ENCODE results near the gene SMARCB1. TPM values are rescaled to one million over a fixed set of nuclear protein-coding genes. Genes with fewer than 3 reads are reported as not detected.

Gene SMARCB1
- 35.2 and 38.0 TPM in 2 replicates for total RNA-seq

DNA sequence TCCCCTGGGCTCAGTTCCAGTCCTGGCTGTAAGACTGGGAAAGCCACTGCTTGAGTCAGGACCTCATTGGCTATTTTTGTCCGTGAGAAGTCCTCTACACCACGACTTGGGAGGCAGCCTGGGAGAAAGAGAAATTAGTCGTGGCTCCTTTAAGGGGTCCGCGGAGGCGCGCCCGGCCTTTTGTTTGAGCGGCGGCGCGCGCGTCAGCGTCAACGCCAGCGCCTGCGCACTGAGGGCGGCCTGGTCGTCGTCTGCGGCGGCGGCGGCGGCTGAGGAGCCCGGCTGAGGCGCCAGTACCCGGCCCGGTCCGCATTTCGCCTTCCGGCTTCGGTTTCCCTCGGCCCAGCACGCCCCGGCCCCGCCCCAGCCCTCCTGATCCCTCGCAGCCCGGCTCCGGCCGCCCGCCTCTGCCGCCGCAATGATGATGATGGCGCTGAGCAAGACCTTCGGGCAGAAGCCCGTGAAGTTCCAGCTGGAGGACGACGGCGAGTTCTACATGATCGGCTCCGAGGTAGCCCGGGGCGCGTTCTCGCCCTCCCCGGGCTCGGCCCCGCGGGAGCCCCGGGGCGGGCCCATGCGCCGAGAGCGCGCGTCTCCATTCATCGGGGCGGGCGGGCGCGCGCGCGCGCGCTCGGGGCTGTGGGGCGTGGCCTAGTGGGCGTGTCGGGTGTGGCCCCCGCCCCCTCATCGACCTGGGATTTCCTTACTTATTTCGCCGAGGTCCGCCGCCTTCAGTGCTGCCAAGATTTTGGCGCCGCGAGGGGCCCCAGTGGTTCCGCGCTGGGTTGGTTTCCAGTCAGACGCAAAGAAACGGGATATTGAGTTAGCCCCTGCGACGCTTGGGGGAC is at the start of gene SMARCB1:
Gene SMARCB1 (plus strand): TSS at position 215 of the 848 bp plus-strand sequence. CDS start 204 bp downstream, at position 419.
- DNase-seq (ENCODE audit: low read depth, low spot score): peak; percentile 60

GRCh38 chr22:23737696-23738095 is 49.1 kb upstream of the SMARCB1 start:
- no peak for DNase-seq (ENCODE audit: low read depth, low spot score)

GRCh38 chr22:23742505-23743264 is 44.1 kb upstream of the SMARCB1 start:
- no peak for DNase-seq (ENCODE audit: low read depth, low spot score)

GRCh38 chr22:23743303-23743705 is 43.5 kb upstream of the SMARCB1 start:
- no peak for DNase-seq (ENCODE audit: low read depth, low spot score)

GRCh38 chr22:23744001-23744400 is 42.8 kb upstream of the SMARCB1 start:
- DNase-seq (ENCODE audit: low read depth, low spot score): no peak

- DNase-seq (ENCODE audit: low read depth, low spot score): no peak
These were observed 42.3 kb upstream of the SMARCB1 start for GRCh38 chr22:23744485-23744884.

DNA sequence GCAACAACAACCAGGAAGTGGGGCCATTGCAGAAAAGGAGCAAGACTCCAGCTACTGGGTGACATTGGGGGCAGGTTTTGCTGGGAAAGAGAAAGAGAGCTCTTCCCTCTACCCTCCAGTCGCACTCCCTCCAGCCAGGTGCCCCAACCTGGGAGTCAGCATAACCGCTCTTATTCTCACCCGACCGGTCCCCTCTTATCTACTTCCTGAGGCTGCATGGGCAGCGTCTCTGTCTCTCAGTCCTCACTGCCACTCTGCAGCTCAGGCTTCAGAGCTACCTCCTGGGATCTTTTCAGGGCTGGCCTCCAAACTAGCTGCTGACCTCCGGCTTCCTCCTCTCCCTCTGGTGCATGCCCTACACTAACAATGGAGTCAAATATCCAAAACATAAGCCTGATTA is 41.0 kb upstream of the SMARCB1 start:
- DNase-seq (ENCODE audit: low read depth, low spot score): no peak

- no peak for DNase-seq (ENCODE audit: low read depth, low spot score)
These were observed 36.9 kb upstream of the SMARCB1 start for GRCh38 chr22:23749841-23750301.

DNA sequence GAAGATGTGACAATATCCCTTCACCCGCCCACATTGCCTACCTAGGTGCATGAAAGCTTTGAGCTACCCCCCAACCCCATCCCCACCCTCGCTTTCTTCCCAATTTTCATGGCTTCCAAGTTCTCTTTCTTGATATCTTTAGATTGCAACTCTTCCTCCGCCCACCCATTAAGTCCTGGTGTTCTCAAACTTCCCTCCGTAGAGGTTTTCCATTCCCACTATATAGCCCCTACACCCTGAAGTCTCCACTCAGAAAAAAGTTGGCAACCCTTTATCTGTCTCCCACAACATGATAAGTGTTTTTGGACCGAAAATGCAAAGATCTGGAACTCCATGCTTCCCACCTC is 36.4 kb upstream of the SMARCB1 start:
- DNase-seq (ENCODE audit: low read depth, low spot score): no peak

DNA sequence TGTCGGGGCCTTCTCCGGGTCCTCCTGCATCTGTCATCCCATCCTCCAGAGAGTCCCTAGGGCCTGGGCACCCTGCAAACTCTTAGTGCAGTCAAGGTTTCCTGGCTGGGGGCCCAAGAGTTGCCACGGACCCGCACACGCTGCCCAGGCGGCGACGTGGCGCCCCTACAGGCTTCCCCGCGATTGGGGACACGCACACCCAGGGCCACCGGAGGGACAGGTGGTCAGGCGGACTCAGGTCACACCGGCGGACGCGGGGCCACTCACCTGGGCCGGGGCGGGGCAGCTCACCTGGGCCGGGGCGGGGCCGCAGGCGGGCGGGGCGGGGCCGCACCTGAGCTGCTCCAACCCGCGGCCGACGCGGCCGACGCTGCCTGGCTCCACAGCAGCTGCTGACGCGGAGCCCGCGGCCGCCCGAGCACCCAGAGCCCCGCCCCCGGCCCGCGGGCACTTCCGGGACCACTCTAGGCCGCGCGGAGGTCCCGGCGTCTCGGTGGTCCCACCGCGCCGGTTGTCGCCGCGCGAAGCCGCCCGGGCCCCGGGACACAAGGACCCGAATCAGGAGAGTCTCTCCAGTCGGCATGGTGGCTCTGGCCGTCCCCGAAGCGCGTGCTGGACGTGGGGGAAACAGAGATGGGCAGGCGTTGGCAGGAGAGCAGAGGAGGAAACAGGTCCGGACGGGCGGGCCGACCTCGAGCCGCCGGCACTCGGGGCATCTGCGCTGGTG is 35.9 kb upstream of the SMARCB1 start, which contains the start of gene ZNF70:
Gene ZNF70 (minus strand): TSS at position 399 of the 727 bp plus-strand sequence. CDS start 5,972 bp downstream, outside the sequence.
- no peak for DNase-seq (ENCODE audit: low read depth, low spot score)

- no peak for DNase-seq (ENCODE audit: low read depth, low spot score)
These were observed 35.2 kb upstream of the SMARCB1 start for GRCh38 chr22:23751441-23751996.

DNA sequence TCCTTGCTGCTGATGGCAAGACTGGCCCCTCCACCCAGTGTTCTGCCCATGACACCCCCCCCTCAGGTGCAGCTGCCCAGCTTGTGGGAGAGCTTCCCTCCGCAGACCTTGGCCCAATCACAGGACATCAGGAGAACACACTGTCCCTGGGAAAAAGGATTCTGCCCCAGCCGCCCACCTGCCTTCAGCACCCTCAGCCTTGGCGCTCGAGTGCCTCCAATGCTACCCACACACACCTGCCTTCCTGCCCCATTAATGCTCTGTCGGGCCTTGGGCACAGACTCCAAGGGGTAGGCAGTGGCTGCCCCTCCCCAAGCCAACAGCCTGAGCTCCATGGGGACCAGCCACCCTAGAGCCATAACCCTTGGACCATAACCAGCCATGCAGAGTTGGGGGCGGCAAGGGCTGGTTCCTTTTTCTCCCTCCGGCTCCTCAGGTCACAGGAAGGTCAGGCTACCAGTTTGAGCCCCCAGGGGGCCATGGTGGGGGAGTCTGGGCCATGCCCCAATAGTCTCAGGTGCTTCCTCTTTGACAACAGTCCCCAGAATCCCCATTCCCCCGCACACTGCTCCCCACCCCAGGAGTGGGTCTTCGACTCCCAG is 34.6 kb upstream of the SMARCB1 start:
- no peak for DNase-seq (ENCODE audit: low read depth, low spot score)

DNA sequence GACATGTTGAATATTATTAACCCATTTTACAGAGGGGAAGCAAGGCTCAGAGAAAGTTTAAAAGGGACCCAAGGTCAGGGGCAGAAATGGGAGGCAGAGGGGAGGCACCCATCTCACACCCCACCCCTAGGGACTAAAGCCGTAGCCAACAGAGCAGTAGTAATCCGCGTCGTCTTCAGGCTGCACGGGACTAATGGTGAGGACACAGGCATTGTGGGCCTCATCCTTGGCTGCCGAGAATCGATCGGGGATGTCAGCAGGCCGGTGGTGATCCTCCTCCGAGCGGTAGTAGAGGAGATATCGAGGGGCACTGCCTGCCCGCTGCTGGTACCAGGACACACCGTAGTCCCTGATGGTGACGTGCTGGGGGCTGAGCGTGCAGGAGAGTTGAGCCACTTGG is 34.0 kb upstream of the SMARCB1 start:
- no peak for DNase-seq (ENCODE audit: low read depth, low spot score)

DNA sequence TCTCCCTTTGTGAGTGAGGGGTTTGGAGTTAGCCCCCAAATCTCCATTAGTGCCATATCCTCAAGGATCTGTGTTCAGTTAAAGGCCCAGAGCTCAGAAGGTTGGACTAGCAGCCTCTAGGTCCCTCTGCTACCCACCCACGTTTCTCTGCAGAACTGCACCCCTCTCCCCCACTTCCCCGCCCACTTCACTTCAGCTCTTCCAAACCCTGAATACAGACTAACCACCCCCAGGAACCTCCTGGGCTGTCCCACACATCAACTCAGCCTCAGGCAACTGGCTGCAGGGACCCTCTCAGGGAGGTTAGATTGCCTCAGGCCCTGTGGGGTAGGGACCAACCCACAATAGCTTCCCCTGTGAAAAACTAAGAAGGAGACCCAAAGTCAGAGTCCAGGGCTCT is 33.4 kb upstream of the SMARCB1 start:
- no peak for DNase-seq (ENCODE audit: low read depth, low spot score)

DNA sequence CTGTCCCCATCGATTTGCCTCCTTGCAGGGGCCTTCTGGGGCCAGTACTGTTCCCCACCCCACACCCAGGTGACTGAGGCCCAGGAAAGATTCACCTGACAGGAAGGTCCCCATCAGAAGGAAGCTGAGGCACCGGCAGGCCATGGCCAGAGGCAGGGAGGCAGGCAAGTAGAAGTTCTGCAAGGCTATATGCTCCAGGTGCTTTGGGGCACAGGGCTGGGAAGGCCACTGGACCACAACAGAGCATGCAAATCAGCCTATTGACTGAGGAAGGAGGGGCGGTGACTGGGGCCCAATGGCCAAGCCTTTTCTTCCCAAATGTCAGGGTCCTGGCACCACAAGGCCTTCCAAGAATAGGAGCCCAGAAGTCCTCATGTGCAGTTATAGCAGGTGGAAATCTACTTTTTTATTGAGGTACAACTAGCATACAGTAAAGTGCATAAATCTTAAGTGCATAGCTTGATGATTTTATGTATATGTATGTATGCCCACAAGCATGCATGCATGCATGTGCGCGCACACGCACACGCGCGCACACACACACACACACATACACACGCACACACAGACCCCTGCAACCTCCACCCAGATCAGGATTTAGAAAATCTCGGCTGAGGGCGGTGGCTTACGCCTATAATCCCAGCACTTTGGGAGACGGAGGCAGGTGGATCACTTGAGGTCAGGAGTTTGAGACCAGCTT is 32.4 kb upstream of the SMARCB1 start, which contains the start of gene VPREB3:
Gene VPREB3 (minus strand): TSS at position 206 of the 700 bp plus-strand sequence. CDS start 62 bp downstream, at position 144.
- no peak for DNase-seq (ENCODE audit: low read depth, low spot score)

DNA sequence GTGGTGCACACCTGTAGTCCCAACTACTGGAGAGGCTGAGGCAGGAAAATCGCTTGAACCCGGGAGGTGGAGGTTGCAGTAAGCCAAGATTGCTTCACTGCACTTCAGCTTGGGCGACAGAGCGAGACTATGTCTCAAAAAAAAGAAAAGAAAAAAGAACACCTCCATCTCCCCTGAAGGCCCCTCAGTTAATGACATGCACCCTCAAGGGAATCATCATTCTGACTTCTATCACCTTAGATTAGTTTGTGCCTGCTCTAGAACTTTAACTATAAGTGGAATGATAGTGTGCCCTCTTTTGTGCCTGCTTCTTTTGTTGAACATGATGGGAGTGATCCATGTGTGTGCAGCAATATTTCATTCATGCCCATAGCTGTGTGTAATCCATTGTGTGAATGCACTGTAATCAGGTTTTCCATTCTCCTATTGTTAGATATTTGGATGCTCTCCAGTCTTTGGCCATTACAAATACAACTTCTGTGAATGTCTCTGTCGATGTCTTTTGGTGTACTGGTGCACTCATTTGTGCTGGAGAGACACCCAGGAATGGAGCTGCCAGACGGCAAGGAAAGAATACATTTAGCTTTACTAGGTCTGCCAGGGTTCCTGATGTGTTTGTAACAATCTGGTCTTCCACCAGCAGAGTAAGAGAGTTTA is 31.7 kb upstream of the SMARCB1 start:
- peak; percentile 29 for DNase-seq (ENCODE audit: low read depth, low spot score)

DNA sequence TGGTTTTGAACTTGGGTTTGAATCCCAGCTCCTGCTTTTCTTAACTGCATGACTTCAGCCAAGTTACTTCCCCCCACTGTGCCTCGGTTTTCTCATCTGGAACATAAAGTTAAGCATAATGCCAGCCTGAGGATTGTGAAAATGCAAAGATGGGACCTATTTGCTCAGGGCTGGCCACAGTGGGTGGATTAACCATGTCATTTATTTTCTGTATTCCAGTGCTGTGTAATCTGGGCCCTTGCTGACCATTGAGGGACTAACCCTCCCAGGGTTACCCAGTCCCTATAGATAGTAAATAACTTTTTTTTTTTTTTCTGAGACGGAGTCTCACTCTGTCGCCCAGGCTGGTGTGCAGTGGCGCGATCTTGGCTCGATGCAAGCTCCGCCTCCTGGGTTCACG is 31.1 kb upstream of the SMARCB1 start:
- DNase-seq (ENCODE audit: low read depth, low spot score): no peak

GRCh38 chr22:23756891-23757290 is 29.9 kb upstream of the SMARCB1 start:
- no peak for DNase-seq (ENCODE audit: low read depth, low spot score)

DNA sequence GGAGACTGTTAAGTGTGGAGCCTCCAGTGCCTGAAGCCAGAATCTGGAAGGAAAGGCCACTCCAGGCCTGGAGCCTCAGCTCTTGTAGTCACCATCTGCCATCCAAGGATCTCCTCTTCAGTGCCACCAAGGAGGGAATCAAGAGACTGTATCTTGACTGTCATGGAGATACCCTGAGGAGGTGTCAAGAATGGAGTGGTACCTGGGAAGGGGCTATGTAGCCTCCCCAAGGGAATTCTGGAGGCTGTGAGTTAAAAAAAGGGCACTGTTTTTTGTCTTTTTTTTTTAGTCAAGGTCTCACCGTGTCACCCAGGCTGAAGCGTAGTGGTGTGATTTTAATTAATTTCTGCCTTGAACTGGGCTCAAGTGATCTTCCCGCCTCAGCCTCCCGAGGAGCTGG is 27.2 kb upstream of the SMARCB1 start:
- DNase-seq (ENCODE audit: low read depth, low spot score): no peak

DNA sequence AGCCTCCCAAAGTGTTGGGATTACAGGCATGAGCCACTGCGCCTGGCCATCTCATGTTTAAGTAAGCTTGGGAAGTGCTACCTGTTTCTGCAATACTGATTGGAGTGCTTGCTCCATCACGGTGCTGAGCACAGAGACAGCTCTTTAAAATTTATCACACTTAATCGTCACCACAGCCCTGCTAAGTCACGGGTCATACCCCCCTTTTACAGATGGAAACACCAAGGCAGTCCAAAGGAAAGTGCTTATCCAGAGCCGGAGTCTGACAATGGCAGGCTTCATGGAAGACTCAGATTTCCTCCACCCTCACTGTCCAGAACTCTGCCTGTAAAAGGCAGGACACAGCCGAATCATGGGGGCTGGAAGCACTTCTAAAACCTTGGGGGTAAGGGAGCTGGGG is 26.7 kb upstream of the SMARCB1 start:
- no peak for DNase-seq (ENCODE audit: low read depth, low spot score)
